Heart left ventricle (tissue), 16 donors: ENCODE measurements around the gene NEK7. TPM values are rescaled to one million over a fixed set of nuclear protein-coding genes. Genes with fewer than 3 reads are reported as not detected.

ENCODE experiments used
- ATAC-seq, 4 donors: fragments of 200-7000 bp; cut with Tn5 transposase; one replicate each; pipeline ENCODE4 v1.9.1; 2020 to 2022; ENCODE audit warnings: moderate library complexity in 4 of 4, mild to moderate bottlenecking in 3 of 4, moderate number of reproducible peaks in 1 of 4
- DNase-seq, 5 donors: peaks; one replicate each; pipeline ENCODE4 v3.0.0-alpha.2; 2020
- H3K27ac ChIP-seq, 12 donors: fragments of 200-600 bp; sonication (generic) in 4 of 12; one replicate each; pipeline versions ENCODE4 v1.5.0 to v1.8.0; 2016 to 2022; ENCODE audit warnings: mild to moderate bottlenecking in 2 of 12
- H3K27me3 ChIP-seq, 9 donors: fragments of 200-600 bp; sonication (generic) in 2 of 9; one replicate each; pipeline versions ENCODE4 v1.5.1 to v1.8.0; 2016 to 2022; ENCODE audit warnings: mild to moderate bottlenecking in 3 of 9
- H3K36me3 ChIP-seq, 9 donors: fragments of 200-600 bp; sonication (generic) in 2 of 9; one replicate each; pipeline versions ENCODE4 v1.5.0 to v1.8.0; 2018 to 2022; ENCODE audit warnings: mild to moderate bottlenecking in 2 of 9
- H3K4me1 ChIP-seq, 12 donors: fragments of 200-600 bp; sonication (generic) in 4 of 12; one replicate each; pipeline versions ENCODE4 v1.5.0 to v1.8.0; 2016 to 2022; ENCODE audit warnings: mild to moderate bottlenecking in 3 of 12
- H3K4me3 ChIP-seq, 12 donors: fragments of 200-600 bp; sonication (generic) in 4 of 12; one replicate each; pipeline versions ENCODE4 v1.5.0 to v1.8.0; 2017 to 2022; ENCODE audit warnings: mild to moderate bottlenecking in 9 of 12, moderate library complexity in 4 of 12
- H3K9me3 ChIP-seq, 12 donors: fragments of 200-600 bp; sonication (generic) in 4 of 12; one replicate each; pipeline versions ENCODE4 v1.5.0 to v1.8.0; 2016 to 2022; ENCODE audit warnings: mild to moderate bottlenecking in 1 of 12
- CTCF ChIP-seq, 12 donors: fragments of 200-600 bp; sonication (generic) in 4 of 12; IDR thresholded peaks; one replicate each; pipeline versions ENCODE4 v1.5.0 to v1.8.0; 2018 to 2022; ENCODE audit warnings: antibody characterized with exemption in 12 of 12, mild to moderate bottlenecking in 5 of 12
- POLR2A ChIP-seq, 2 donors: fragments of 450-650 bp; IDR thresholded peaks; one replicate each; pipeline ENCODE4 v1.6.1; 2017; ENCODE audit warnings: antibody characterized with exemption in 2 of 2, mild to moderate bottlenecking in 2 of 2, moderate library complexity in 2 of 2
- WGBS, 4 donors: extraction: QIAGEN DNeasy Blood & Tissue Kit in 2 of 4; methylation state at CpG; one replicate each; pipeline versions ENCODE4 v1.1.5 to v1.1.7; 2013 to 2018; 5-methylcytosine and 5-hydroxymethylcytosine counted together
- intact Hi-C, 10 donors: fragments of 100-400 bp; cut with DNase I; formaldehyde crosslinking; loops; one replicate each; pipeline versions ENCODE4 v1.11.1 to v1.14.2; 2022
- polyA plus RNA-seq, 2 donors: library from polyadenylated mRNA; stranded (reverse); fragments of 200-250 nt; gene quantifications; one replicate each; pipeline ENCODE4 v1.2.3, GENCODE V29; 2013
- total RNA-seq, 9 donors: library from RNA; depleted of rRNA in 2 of 9; stranded (reverse); fragments of >200 nt in 2 of 9; fragmentation: NEBNext Ultra II Directional in 3 of 9; extraction: Animal tissue kit (Norgen Biotek cat#: 25700) in 3 of 9; gene quantifications; one replicate each; pipeline versions ENCODE4 v1.1.0 to v1.2.4, GENCODE V29; 2016 to 2023
- donor health status: ischemic (EF 13 %, LVEDD 7.1; RV severe dilation, severe dysfunction).
- donor health status: healthy with polysubstance abuse.
- donor health status: DM: no; HTN: yes; CAD: no.
- donor health status: DM: no; HTN: no; CAD: no.
- donor health status: ischemic (EF 25% LVEDD 6.9; RV normal size, moderate dysfunction).
- donor health status: ischemic (EF 25% LVEDD 5.7; RV mildly dilated, moderate dysfunction).
- donor health status: healthy.
- donor health status: DM: yes; HTN: yes; CAD: no.
- donor health status: ischemic (EF 35%, LVEDD 5.7; RV mildly dilated, moderate dysfunction).
- donor health status: nonischemic (EF 11% LVEDD 7.7; RV severe dilation, severe dysfunction).
- donor health status: DM: yes; HTN: yes; CAD: no.
- donor health status: PGD.
- donor health status: ischemic (EF 29% LVEDD 5.4; RV normal size, mild dysfunction).
- donor health status: nonischemic (EF 23%, LVEDD 6.1; RV moderate dilation, normal function).

Gene NEK7
- total and polyA plus RNA-seq, 11 donors: 57.5 to 499 (median 235) TPM

- peaks cover 0 to 69% (median 32%) of the 10 kb centered on the region in 12 donors for H3K4me1 ChIP-seq
- WGBS, 4 donors: 72 to 89% (median 81%) methylated on average over 3 of the region's 3 CpGs
- no peak overlapping the region for H3K4me3 ChIP-seq
- no peaks in the 10 kb centered on the region for H3K27me3 ChIP-seq
- H3K36me3 ChIP-seq: peaks cover 0 to 6% (median 0%) of the 10 kb centered on the region in 9 donors
- TF ChIP-seq POLR2A (IDR thresholded peaks at IDR 0.05) (no peak), CTCF (IDR thresholded peaks at IDR 0.05) (no peak)
- no peak for ATAC-seq
- intact Hi-C loops: loop anchor here in 5 of 10 donors (10.0 kb wide), 3 partner anchors 55 to 105 kb away; partner anchors contain the start of gene NEK7 (in 3 of the 5)
- peak overlapping the region in 3 of 12 donors; percentile 2 to 14 (median 3) for H3K27ac ChIP-seq
- no peak for DNase-seq
- H3K9me3 ChIP-seq: no peaks in the 10 kb centered on the region
Measured at GRCh38 chr1:198259333-198260074, 102.7 kb downstream of the NEK7 start.

- no peak overlapping the region for H3K4me3 ChIP-seq
- H3K9me3 ChIP-seq: no peaks in the 10 kb centered on the region
- DNase-seq: no peak
- peaks cover 0 to 71% (median 33%) of the 10 kb centered on the region in 12 donors for H3K4me1 ChIP-seq
- no peak for ATAC-seq
- intact Hi-C loops: loop anchor here in 5 of 10 donors (10.0 kb wide), 3 partner anchors 57 to 107 kb away; partner anchors contain the start of gene NEK7 (in 3 of the 5)
- H3K27ac ChIP-seq: peak overlapping the region in 2 of 12 donors; percentile 23 to 33
- peaks cover 0 to 20% (median 0%) of the 10 kb centered on the region in 9 donors for H3K36me3 ChIP-seq
- no peaks in the 10 kb centered on the region for H3K27me3 ChIP-seq
- TF ChIP-seq CTCF (IDR thresholded peaks at IDR 0.05) (no peak), POLR2A (IDR thresholded peaks at IDR 0.05) (no peak)
Measured at GRCh38 chr1:198261886-198262285, 105.1 kb downstream of the NEK7 start.

GRCh38 chr1:198263186-198263585, 106.4 kb downstream of the NEK7 start:
- Histone ChIP-seq H3K4me1 (peaks cover 0 to 76% (median 35%) of the 10 kb centered on the region in 12 donors), H3K4me3 (no peak overlapping the region), H3K27ac (peak overlapping the region in 6 of 12 donors; percentile 59 to 87 (median 78)), H3K36me3 (peaks cover 0 to 20% (median 0%) of the 10 kb centered on the region in 9 donors), H3K27me3 (no peaks in the 10 kb centered on the region), H3K9me3 (no peaks in the 10 kb centered on the region)
- WGBS, 4 donors: 75 to 94% (median 93%) methylated on average over 5 of the region's 5 CpGs
- TF ChIP-seq CTCF (IDR thresholded peaks at IDR 0.05) (no peak), POLR2A (IDR thresholded peaks at IDR 0.05) (no peak)
- intact Hi-C loops: loop anchor here in 5 of 10 donors (10.0 kb wide), 3 partner anchors 58 to 108 kb away; partner anchors contain the start of gene NEK7 (in 3 of the 5)
- ATAC-seq: no peak
- DNase-seq: no peak

DNA sequence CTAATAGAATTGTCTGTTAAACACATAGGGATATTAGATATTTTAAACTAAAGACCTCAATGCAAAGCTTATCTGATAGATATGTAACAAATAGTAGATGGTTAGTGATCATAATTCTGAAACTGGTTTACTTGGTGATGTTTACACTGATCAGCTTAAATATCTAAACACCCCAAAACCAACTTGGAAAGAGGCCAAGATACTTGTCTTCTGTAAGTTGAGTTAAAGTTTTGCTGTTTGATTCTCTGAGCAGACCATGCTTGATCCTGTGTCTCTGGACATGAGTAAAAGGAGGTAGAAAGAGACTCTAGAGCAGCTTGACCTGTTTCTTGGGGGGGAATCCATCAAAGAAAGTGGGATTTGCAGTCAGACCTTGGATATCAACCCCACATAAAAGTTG, 107.5 kb downstream of the NEK7 start:
- no peak for ATAC-seq

More for the DNA sequence above, 107.5 kb downstream of the NEK7 start:
- DNase-seq: no peak
- TF ChIP-seq CTCF (IDR thresholded peaks at IDR 0.05): no peak
- peaks cover 0 to 76% (median 37%) of the 10 kb centered on the region in 12 donors for H3K4me1 ChIP-seq
- peaks cover 0 to 20% (median 0%) of the 10 kb centered on the region in 9 donors for H3K36me3 ChIP-seq
- H3K4me3 ChIP-seq: no peak overlapping the region
- H3K9me3 ChIP-seq: no peaks in the 10 kb centered on the region
- intact Hi-C loops: loop anchor here in 5 of 10 donors (10.0 kb wide), 3 partner anchors 59 to 109 kb away; partner anchors contain the start of gene NEK7 (in 3 of the 5)
- H3K27ac ChIP-seq: peak overlapping the region; percentile 46 to 87 (median 72)
- H3K27me3 ChIP-seq: no peaks in the 10 kb centered on the region
